NB4 (cell line): ENCODE data around the gene MYOM1.

ENCODE experiments used
- CTCF ChIP-seq: IDR thresholded peaks from one replicate; pipeline ENCODE4 v1.5.1; 2012; ENCODE audit warnings: low read depth, low read length
- MAX ChIP-seq: IDR thresholded peaks from 2 replicates; pipeline ENCODE4 v1.6.1; 2011; ENCODE audit warnings: low read depth, low read length
- MYC ChIP-seq: IDR thresholded peaks from 2 replicates; pipeline ENCODE4 v1.6.1; 2011; ENCODE audit warnings: low read depth, low read length
- POLR2A ChIP-seq: IDR thresholded peaks from 2 replicates; pipeline ENCODE4 v1.6.1; 2011; ENCODE audit warnings: mild to moderate bottlenecking; ENCODE audit not compliant: insufficient read length; ENCODE audit errors: extremely low read depth

GRCh38 chr18:3040881-3041280 is 178.9 kb downstream of the MYOM1 start:
- TF ChIP-seq POLR2A (no peak), CTCF (no peak), MAX (no peak), MYC (no peak)
